OCI-LY1 (cell line): ENCODE data around the gene CAPN10.
A peak's percentile ranks its signal among the peaks of the same experiment; 100 is the strongest.

Experiments used
- H2AFZ ChIP-seq: fragments of 200-600 bp; sonication (generic), shearing (Covaris generic); 2 replicates; pipeline ENCODE4 v1.6.0; 2014; ENCODE audit warnings: antibody characterized with exemption, mild to moderate bottlenecking, low read length
- H3F3A ChIP-seq: fragments of 200-600 bp; sonication (generic), shearing (Covaris generic); 2 replicates; pipeline ENCODE4 v1.6.0; 2014; ENCODE audit warnings: mild to moderate bottlenecking, antibody characterized with exemption, low read length, moderate library complexity; ENCODE audit not compliant: insufficient read depth
- H3K27ac ChIP-seq: fragments of 200-600 bp; sonication (generic); 2 replicates; pipeline ENCODE4 v1.5.1; 2014; ENCODE audit warnings: low read length, mixed run types, mild to moderate bottlenecking, low read depth; ENCODE audit not compliant: poor library complexity, severe bottlenecking
- H3K27me3 ChIP-seq: fragments of 200-600 bp; sonication (generic); 2 replicates; pipeline ENCODE4 v1.6.0; 2014; ENCODE audit warnings: antibody characterized with exemption, mild to moderate bottlenecking, low read length, moderate library complexity; ENCODE audit not compliant: insufficient read depth
- H3K36me3 ChIP-seq: fragments of 200-600 bp; sonication (generic); 2 replicates; pipeline ENCODE4 v1.6.1; 2014; ENCODE audit warnings: mild to moderate bottlenecking, antibody characterized with exemption, low read length, moderate library complexity, mixed read lengths; ENCODE audit not compliant: insufficient read depth
- H3K4me1 ChIP-seq: fragments of 200-600 bp; sonication (generic); 2 replicates; pipeline ENCODE4 v1.5.1; 2014; ENCODE audit warnings: mild to moderate bottlenecking, low read length, moderate library complexity; ENCODE audit not compliant: insufficient read depth, severe bottlenecking
- H3K4me2 ChIP-seq: fragments of 200-600 bp; sonication (generic), shearing (Covaris generic); 2 replicates; pipeline ENCODE4 v1.6.1; 2014; ENCODE audit warnings: low read length
- H3K4me3 ChIP-seq: fragments of 200-600 bp; sonication (generic); 2 replicates; pipeline ENCODE4 v1.5.1; 2014; ENCODE audit warnings: low read length, low read depth, mild to moderate bottlenecking, mixed read lengths; ENCODE audit not compliant: poor library complexity, severe bottlenecking
- H3K79me2 ChIP-seq: fragments of 200-600 bp; shearing (Covaris generic); 2 replicates; pipeline ENCODE4 v1.6.1; 2016; ENCODE audit warnings: mixed run types, low read length, mixed read lengths; ENCODE audit not compliant: insufficient read depth
- H3K9ac ChIP-seq: fragments of 200-600 bp; sonication (generic), shearing (Covaris generic); 2 replicates; pipeline ENCODE4 v1.6.1; 2014; ENCODE audit warnings: mild to moderate bottlenecking, low read length, mixed read lengths
- H3K9me2 ChIP-seq: fragments of 200-600 bp; sonication (generic), shearing (Covaris generic); 2 replicates; pipeline ENCODE4 v1.6.1; 2014; ENCODE audit warnings: low read depth, mild to moderate bottlenecking, low read length, mixed read lengths
- H3K9me3 ChIP-seq: fragments of 200-600 bp; shearing (Covaris generic); 2 replicates; pipeline ENCODE4 v1.6.1; 2014; ENCODE audit warnings: low read length, mixed read lengths
- H4K20me1 ChIP-seq: fragments of 200-600 bp; sonication (generic), shearing (Covaris generic); 2 replicates; pipeline ENCODE4 v1.6.0; 2016; ENCODE audit warnings: mild to moderate bottlenecking, low read length; ENCODE audit not compliant: insufficient read depth
- CTCF ChIP-seq: fragments of 200-600 bp; sonication (generic), shearing (Covaris generic); IDR thresholded peaks from 2 replicates; pipeline ENCODE4 v1.5.1; 2017; ENCODE audit warnings: mild to moderate bottlenecking, antibody characterized with exemption, low read length, moderate library complexity, mixed read lengths
- EZH2 ChIP-seq: fragments of 200-600 bp; sonication (generic), shearing (Covaris generic); IDR thresholded peaks from 2 replicates; pipeline ENCODE4 v1.8.0; 2017; ENCODE audit warnings: borderline replicate concordance, mixed run types, mild to moderate bottlenecking, antibody characterized with exemption, low read length, moderate library complexity, mixed read lengths

CAPN10 gene

DNA sequence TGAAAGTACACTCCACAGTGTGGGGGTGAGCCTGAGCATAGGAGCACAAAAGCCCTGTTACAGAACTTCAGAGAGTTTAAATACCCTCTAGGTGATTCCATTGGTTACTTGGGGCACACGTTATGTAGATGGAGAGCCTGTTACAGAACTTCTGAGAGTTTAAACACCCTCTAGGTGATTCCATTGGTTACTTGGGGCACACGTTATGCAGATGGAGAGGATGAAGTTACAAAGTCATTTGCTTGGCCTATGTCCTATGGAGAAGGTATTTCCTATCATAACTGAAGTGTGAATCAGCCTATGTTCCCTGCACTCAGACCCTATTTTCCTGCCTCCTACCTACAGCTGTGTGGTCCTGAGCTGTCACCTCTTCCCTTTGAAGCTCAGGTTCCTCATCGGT lies 3.8 kb upstream of the CAPN10 start:
- H2AFZ ChIP-seq = no peak overlapping the region
- H3K9ac ChIP-seq = no peak overlapping the region
- no peak overlapping the region for H3K4me3 ChIP-seq
- H3K4me1 ChIP-seq = peaks cover 59% of the 10 kb centered on the region
- H3K79me2 ChIP-seq = peaks cover 6% of the 10 kb centered on the region; the same call in 1 of the 2 replicates
- H3F3A ChIP-seq = no peaks in the 10 kb centered on the region
- H3K9me3 ChIP-seq = no peaks in the 10 kb centered on the region
- no peaks in the 10 kb centered on the region for H4K20me1 ChIP-seq
- no peaks in the 10 kb centered on the region for H3K27me3 ChIP-seq
- TF ChIP-seq EZH2 (no peak), CTCF (no peak)
- no peak overlapping the region for H3K4me2 ChIP-seq
- H3K9me2 ChIP-seq = no peaks in the 10 kb centered on the region
- peaks cover 12% of the 10 kb centered on the region; the same call in 1 of the 2 replicates for H3K36me3 ChIP-seq
- H3K27ac ChIP-seq = peak overlapping the region; percentile 98

DNA sequence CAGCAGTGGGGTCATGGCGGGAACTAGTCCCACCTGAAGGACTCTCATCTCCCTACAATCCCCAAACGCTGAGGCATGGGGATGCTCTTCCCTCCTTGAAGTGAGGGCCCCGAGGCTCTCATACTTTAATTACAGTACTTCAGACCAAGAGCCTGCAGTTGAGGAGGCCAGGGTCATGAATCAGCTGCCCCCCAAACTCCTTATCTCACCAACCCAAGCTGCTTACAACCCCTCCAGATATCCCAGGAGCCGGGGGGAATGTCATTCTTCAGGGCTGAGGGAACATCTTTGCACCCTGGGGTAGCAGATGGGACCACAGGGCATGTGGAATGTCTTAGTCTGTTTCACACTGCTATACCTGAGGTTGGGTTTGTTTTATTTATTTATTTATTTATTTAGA lies 2.8 kb upstream of the CAPN10 start:
- Histone ChIP-seq H4K20me1 (no peaks in the 10 kb centered on the region), H3K4me2 (no peak overlapping the region), H3K27me3 (no peaks in the 10 kb centered on the region), H3K9me3 (no peaks in the 10 kb centered on the region), H3K79me2 (peaks cover 6% of the 10 kb centered on the region; the same call in 1 of the 2 replicates), H3K36me3 (peaks cover 3% of the 10 kb centered on the region; the same call in 1 of the 2 replicates), H3K4me1 (peaks cover 67% of the 10 kb centered on the region), H2AFZ (no peak overlapping the region), H3K9me2 (no peaks in the 10 kb centered on the region), H3K27ac (peak overlapping the region; percentile 98), H3K4me3 (no peak overlapping the region), H3F3A (no peaks in the 10 kb centered on the region), H3K9ac (no peak overlapping the region)
- TF ChIP-seq EZH2 = no peak
- TF ChIP-seq CTCF = no peak

- no peak for TF ChIP-seq EZH2
- no peak for TF ChIP-seq CTCF
- no peaks in the 10 kb centered on the region for H3K9me2 ChIP-seq
- H3K79me2 ChIP-seq = peaks cover 6% of the 10 kb centered on the region; the same call in 1 of the 2 replicates
- H3K4me3 ChIP-seq = peak overlapping the region; percentile 71
- H3K9me3 ChIP-seq = no peaks in the 10 kb centered on the region
- no peaks in the 10 kb centered on the region for H3F3A ChIP-seq
- no peak overlapping the region for H2AFZ ChIP-seq
- H3K36me3 ChIP-seq = no peaks in the 10 kb centered on the region
- H3K27ac ChIP-seq = peak overlapping the region; percentile 98
- H3K27me3 ChIP-seq = no peaks in the 10 kb centered on the region
- H4K20me1 ChIP-seq = no peaks in the 10 kb centered on the region
- H3K9ac ChIP-seq = peak overlapping the region; percentile 80
- peaks cover 59% of the 10 kb centered on the region for H3K4me1 ChIP-seq
- H3K4me2 ChIP-seq = peak overlapping the region; percentile 83
Observed at GRCh38 chr2:240584486-240585031, 2.0 kb upstream of the CAPN10 start.
